Prostate gland (tissue), 2 donors: ENCODE data around the gene MYH7B.

Experiments used
- POLR2A ChIP-seq: fragments of 450-650 bp; IDR thresholded peaks from one replicate; pipeline ENCODE4 v1.6.1; 2016; ENCODE audit warnings: antibody characterized with exemption, mild to moderate bottlenecking
- POLR2AphosphoS5 ChIP-seq: sonication (generic); formaldehyde crosslinking; IDR thresholded peaks from one replicate; pipeline ENCODE4 v1.6.1; 2017; ENCODE audit warnings: antibody characterized with exemption
- TF ChIP-seq, protein P1 (sequence below), 4 experiments: fragments of 200-600 bp in 2 of 4; fragments of 450-650 bp in 2 of 4; sonication (generic) in 2 of 4; IDR thresholded peaks; 1 replicate in 3 of 4; 2 replicates in 1 of 4; pipeline ENCODE4 v1.5.1; 2016 to 2019; ENCODE audit warnings: antibody characterized with exemption in 4 of 4, mild to moderate bottlenecking in 2 of 4, moderate library complexity in 2 of 4

DNA sequence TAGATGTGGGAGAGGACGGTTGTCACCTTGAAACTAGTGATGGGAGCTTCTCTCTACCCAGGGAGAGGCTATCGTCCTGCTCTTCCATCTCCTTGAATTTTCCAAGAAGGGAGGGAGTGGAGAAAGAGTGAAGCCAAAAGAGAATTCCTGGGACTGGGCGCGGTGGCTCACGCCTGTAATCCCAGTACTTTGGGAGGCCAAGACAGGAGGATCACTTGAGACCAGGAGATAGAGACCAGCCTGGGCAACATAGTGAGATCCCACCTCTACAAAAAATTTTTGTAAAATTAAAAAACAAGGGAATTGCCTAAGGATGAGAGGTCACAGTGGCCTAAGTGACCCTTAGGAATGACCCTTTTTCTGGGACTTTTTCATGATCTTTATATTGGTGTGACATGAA lies 8.8 kb downstream of the MYH7B start:
- no peak for TF ChIP-seq POLR2AphosphoS5
- TF ChIP-seq, protein P1, sequence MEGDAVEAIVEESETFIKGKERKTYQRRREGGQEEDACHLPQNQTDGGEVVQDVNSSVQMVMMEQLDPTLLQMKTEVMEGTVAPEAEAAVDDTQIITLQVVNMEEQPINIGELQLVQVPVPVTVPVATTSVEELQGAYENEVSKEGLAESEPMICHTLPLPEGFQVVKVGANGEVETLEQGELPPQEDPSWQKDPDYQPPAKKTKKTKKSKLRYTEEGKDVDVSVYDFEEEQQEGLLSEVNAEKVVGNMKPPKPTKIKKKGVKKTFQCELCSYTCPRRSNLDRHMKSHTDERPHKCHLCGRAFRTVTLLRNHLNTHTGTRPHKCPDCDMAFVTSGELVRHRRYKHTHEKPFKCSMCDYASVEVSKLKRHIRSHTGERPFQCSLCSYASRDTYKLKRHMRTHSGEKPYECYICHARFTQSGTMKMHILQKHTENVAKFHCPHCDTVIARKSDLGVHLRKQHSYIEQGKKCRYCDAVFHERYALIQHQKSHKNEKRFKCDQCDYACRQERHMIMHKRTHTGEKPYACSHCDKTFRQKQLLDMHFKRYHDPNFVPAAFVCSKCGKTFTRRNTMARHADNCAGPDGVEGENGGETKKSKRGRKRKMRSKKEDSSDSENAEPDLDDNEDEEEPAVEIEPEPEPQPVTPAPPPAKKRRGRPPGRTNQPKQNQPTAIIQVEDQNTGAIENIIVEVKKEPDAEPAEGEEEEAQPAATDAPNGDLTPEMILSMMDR (IDR thresholded peaks at IDR 0.05), result no peak
- TF ChIP-seq POLR2A, result no peak
